DND-41 (cell line): ENCODE results near the gene ARL5A.

Experiments
- ATAC-seq: fragments of 200-7000 bp; cut with Tn5 transposase; 3 replicates; pipeline ENCODE4 v1.9.1; 2021; ENCODE audit warnings: low read depth; ENCODE audit not compliant: insufficient read depth
- DNase-seq: peaks from one replicate; pipeline ENCODE4 v3.0.0-alpha.2; 2020
- H2AFZ ChIP-seq: 2 replicates; pipeline ENCODE4 v1.6.0; 2012; ENCODE audit warnings: low read depth, low read length
- H3K27ac ChIP-seq: 2 replicates; pipeline ENCODE4 v1.5.1; 2012; ENCODE audit warnings: low read length, inconsistent platforms
- H3K27me3 ChIP-seq: fragments of 200-600 bp; sonication (generic); 2 replicates; pipeline ENCODE4 v1.6.0; 2012; ENCODE audit warnings: low read length, mild to moderate bottlenecking, inconsistent platforms; ENCODE audit not compliant: insufficient read depth, poor library complexity
- H3K36me3 ChIP-seq: 2 replicates; pipeline ENCODE4 v1.5.1; 2012; ENCODE audit warnings: low read length, inconsistent platforms; ENCODE audit not compliant: insufficient read depth
- H3K4me1 ChIP-seq: 2 replicates; pipeline ENCODE4 v1.5.1; 2012; ENCODE audit warnings: mild to moderate bottlenecking, low read length; ENCODE audit not compliant: insufficient read depth
- H3K4me2 ChIP-seq: 2 replicates; pipeline ENCODE4 v1.6.0; 2012; ENCODE audit warnings: mild to moderate bottlenecking, moderate library complexity, low read length, inconsistent platforms; ENCODE audit not compliant: insufficient read depth
- H3K4me3 ChIP-seq, 2 experiments: fragments of 200-600 bp in 1 of 2; shearing (Covaris generic) in 1 of 2; 2 replicates each; pipeline ENCODE4 v1.5.1; 2012 to 2016; ENCODE audit warnings: inconsistent platforms in 2 of 2, low read length in 2 of 2, mild to moderate bottlenecking in 2 of 2, low read depth in 1 of 2, moderate library complexity in 1 of 2
- H3K79me2 ChIP-seq: 2 replicates; pipeline ENCODE4 v1.6.0; 2012; ENCODE audit warnings: low read length, inconsistent platforms; ENCODE audit not compliant: insufficient read depth
- H3K9ac ChIP-seq: 2 replicates; pipeline ENCODE4 v1.6.0; 2012; ENCODE audit warnings: low read depth, mild to moderate bottlenecking, inconsistent platforms, low read length, moderate library complexity
- H3K9me3 ChIP-seq: 2 replicates; pipeline ENCODE4 v1.5.1; 2012; ENCODE audit warnings: low read length, moderate library complexity, mild to moderate bottlenecking, inconsistent platforms; ENCODE audit not compliant: insufficient read depth, severe bottlenecking
- H4K20me1 ChIP-seq: 2 replicates; pipeline ENCODE4 v1.6.0; 2012; ENCODE audit warnings: low read length; ENCODE audit not compliant: insufficient read depth
- CTCF ChIP-seq: IDR thresholded peaks from 2 replicates; pipeline ENCODE4 v1.5.1; 2012; ENCODE audit warnings: borderline replicate concordance, low read length, moderate library complexity, mild to moderate bottlenecking; ENCODE audit not compliant: poor library complexity, severe bottlenecking; ENCODE audit errors: extremely low read depth
- EZH2 ChIP-seq: IDR thresholded peaks from 3 replicates; pipeline ENCODE4 v1.6.1; 2012; ENCODE audit warnings: borderline replicate concordance, low read depth, mild to moderate bottlenecking, moderate library complexity, low read length, inconsistent platforms; ENCODE audit not compliant: severe bottlenecking

The ARL5A gene

GRCh38 chr2:151803811-151804210 lies 24.4 kb downstream of the ARL5A start:
- TF ChIP-seq EZH2 (no peak), CTCF (no peak)
- H4K20me1 ChIP-seq: peaks cover 3% of the 10 kb centered on the region; the same call in 1 of the 2 replicates
- ATAC-seq (no peak), DNase-seq (no peak)
- no peak overlapping the region for H2AFZ ChIP-seq
- H3K4me1 ChIP-seq: no peaks in the 10 kb centered on the region
- H3K4me3 ChIP-seq: no peak overlapping the region
- H3K9me3 ChIP-seq: no peaks in the 10 kb centered on the region
- no peak overlapping the region for H3K27ac ChIP-seq
- no peak overlapping the region for H3K9ac ChIP-seq
- H3K36me3 ChIP-seq: peaks cover 68% of the 10 kb centered on the region
- H3K79me2 ChIP-seq: no peaks in the 10 kb centered on the region
- no peak overlapping the region for H3K4me2 ChIP-seq
- H3K27me3 ChIP-seq: no peaks in the 10 kb centered on the region

- Histone ChIP-seq H4K20me1 (peaks cover 2% of the 10 kb centered on the region; the same call in 1 of the 2 replicates), H3K4me3 (no peak overlapping the region), H3K4me1 (no peaks in the 10 kb centered on the region), H3K9me3 (no peaks in the 10 kb centered on the region), H3K4me2 (no peak overlapping the region), H3K27me3 (no peaks in the 10 kb centered on the region), H3K27ac (no peak overlapping the region), H3K36me3 (peaks cover 64% of the 10 kb centered on the region), H3K9ac (no peak overlapping the region), H3K79me2 (no peaks in the 10 kb centered on the region), H2AFZ (no peak overlapping the region)
- no peak for TF ChIP-seq CTCF
- no peak for TF ChIP-seq EZH2
- ATAC-seq: no peak
- no peak for DNase-seq
Observed at GRCh38 chr2:151802315-151802714, 25.9 kb downstream of the ARL5A start.

GRCh38 chr2:151799886-151800292 lies 28.3 kb downstream of the ARL5A start:
- Histone ChIP-seq H3K9ac (no peak overlapping the region), H3K79me2 (no peaks in the 10 kb centered on the region), H3K36me3 (peaks cover 45% of the 10 kb centered on the region), H3K9me3 (no peaks in the 10 kb centered on the region), H4K20me1 (no peaks in the 10 kb centered on the region), H3K4me3 (no peak overlapping the region), H3K27me3 (no peaks in the 10 kb centered on the region), H3K4me2 (no peak overlapping the region), H3K27ac (no peak overlapping the region), H3K4me1 (no peaks in the 10 kb centered on the region), H2AFZ (no peak overlapping the region)
- DNase-seq: no peak
- no peak for ATAC-seq
- TF ChIP-seq EZH2 (no peak), CTCF (no peak)

- no peak overlapping the region for H3K27ac ChIP-seq
- no peaks in the 10 kb centered on the region for H3K9me3 ChIP-seq
- H3K9ac ChIP-seq: no peak overlapping the region
- no peak for TF ChIP-seq CTCF
- no peak for TF ChIP-seq EZH2
- no peak for DNase-seq
- H3K4me2 ChIP-seq: no peak overlapping the region
- H4K20me1 ChIP-seq: no peaks in the 10 kb centered on the region
- no peaks in the 10 kb centered on the region for H3K79me2 ChIP-seq
- H3K4me1 ChIP-seq: no peaks in the 10 kb centered on the region
- H3K36me3 ChIP-seq: peaks cover 28% of the 10 kb centered on the region; the same call in 1 of the 2 replicates
- no peak for ATAC-seq
- H2AFZ ChIP-seq: no peak overlapping the region
- no peaks in the 10 kb centered on the region for H3K27me3 ChIP-seq
- no peak overlapping the region for H3K4me3 ChIP-seq
Observed at GRCh38 chr2:151796774-151797173, 31.4 kb downstream of the ARL5A start.
